DOHH2 (cell line): ENCODE data around the gene KLC4.
A peak's percentile ranks its signal among the peaks of the same experiment; 100 is the strongest.

Experiments used
- H3F3A ChIP-seq: fragments of 200-600 bp; sonication (generic), shearing (Covaris generic); 2 replicates; pipeline ENCODE4 v1.6.0; 2016; ENCODE audit warnings: antibody characterized with exemption, mild to moderate bottlenecking; ENCODE audit not compliant: control insufficient read depth, insufficient read depth
- H3K27ac ChIP-seq: fragments of 200-600 bp; sonication (generic); 2 replicates; pipeline ENCODE4 v1.5.1; 2014; ENCODE audit warnings: low read depth, mild to moderate bottlenecking, low read length, moderate library complexity
- H3K27me3 ChIP-seq: fragments of 200-600 bp; sonication (generic); 2 replicates; pipeline ENCODE4 v1.6.1; 2014; ENCODE audit warnings: mild to moderate bottlenecking, low read length, mixed read lengths; ENCODE audit not compliant: control insufficient read depth
- H3K36me3 ChIP-seq: fragments of 200-600 bp; sonication (generic); 2 replicates; pipeline ENCODE4 v1.6.1; 2014; ENCODE audit warnings: mild to moderate bottlenecking, low read length, moderate library complexity, mixed read lengths; ENCODE audit not compliant: control insufficient read depth
- H3K4me1 ChIP-seq: fragments of 200-600 bp; sonication (generic); 2 replicates; pipeline ENCODE4 v1.6.1; 2014; ENCODE audit warnings: mild to moderate bottlenecking, low read length, mixed read lengths; ENCODE audit not compliant: control insufficient read depth
- H3K4me2 ChIP-seq: fragments of 200-600 bp; sonication (generic); 2 replicates; pipeline ENCODE4 v1.6.0; 2014; ENCODE audit warnings: mild to moderate bottlenecking, low read length, moderate library complexity
- H3K4me3 ChIP-seq: fragments of 200-600 bp; sonication (generic); 2 replicates; pipeline ENCODE4 v1.5.1; 2014; ENCODE audit warnings: mild to moderate bottlenecking, low read length, mixed read lengths
- H3K79me2 ChIP-seq: fragments of 200-600 bp; sonication (generic); 2 replicates; pipeline ENCODE4 v1.6.1; 2014; ENCODE audit warnings: mild to moderate bottlenecking, low read length, mixed read lengths; ENCODE audit not compliant: control insufficient read depth
- H3K9me2 ChIP-seq: fragments of 200-600 bp; sonication (generic); replicated peaks from 2 replicates; pipeline ENCODE4 v1.6.1; 2014; ENCODE audit warnings: mild to moderate bottlenecking, low read length, mixed read lengths; ENCODE audit not compliant: control insufficient read depth
- H3K9me3 ChIP-seq: fragments of 200-600 bp; sonication (generic); 2 replicates; pipeline ENCODE4 v1.6.1; 2014; ENCODE audit warnings: antibody characterized with exemption, low read length, mixed read lengths; ENCODE audit not compliant: control insufficient read depth, insufficient read depth
- H4K20me1 ChIP-seq: fragments of 200-600 bp; sonication (generic); 2 replicates; pipeline ENCODE4 v1.6.0; 2014; ENCODE audit warnings: low read depth, mild to moderate bottlenecking, antibody characterized with exemption, low read length, moderate library complexity; ENCODE audit not compliant: control insufficient read depth, insufficient read depth
- CTCF ChIP-seq: fragments of 200-600 bp; sonication (generic); IDR thresholded peaks from one replicate; pipeline ENCODE4 v1.5.1; 2014; ENCODE audit warnings: antibody characterized with exemption, mild to moderate bottlenecking, low read depth, low read length; ENCODE audit not compliant: poor library complexity, severe bottlenecking
- EZH2phosphoT487 ChIP-seq: fragments of 200-600 bp; sonication (generic); IDR thresholded peaks from 2 replicates; pipeline ENCODE4 v1.6.1; 2017; ENCODE audit warnings: borderline replicate concordance, mild to moderate bottlenecking, antibody characterized with exemption, low read length, moderate library complexity, mixed read lengths

The KLC4 gene

GRCh38 chr6:43054206-43054943 is 5.1 kb upstream of the KLC4 start:
- Histone ChIP-seq H3K36me3 (peaks cover 25% of the 10 kb centered on the region), H3K4me2 (peak overlapping the region; percentile 81), H3K9me3 (no peaks in the 10 kb centered on the region), H3K79me2 (peaks cover 26% of the 10 kb centered on the region), H3K4me1 (peaks cover 25% of the 10 kb centered on the region), H3K27me3 (no peaks in the 10 kb centered on the region), H3K27ac (peak overlapping the region; percentile 33), H3K4me3 (peak overlapping the region; percentile 80), H4K20me1 (no peaks in the 10 kb centered on the region), H3F3A (peaks cover 9% of the 10 kb centered on the region), H3K9me2 (no peaks in the 10 kb centered on the region)
- TF ChIP-seq CTCF: no peak
- TF ChIP-seq EZH2phosphoT487: no peak

- peaks cover 9% of the 10 kb centered on the region for H3F3A ChIP-seq
- no peaks in the 10 kb centered on the region for H4K20me1 ChIP-seq
- H3K79me2 ChIP-seq: peaks cover 26% of the 10 kb centered on the region
- H3K4me2 ChIP-seq: no peak overlapping the region
- H3K27ac ChIP-seq: no peak overlapping the region
- no peaks in the 10 kb centered on the region for H3K9me2 ChIP-seq
- H3K9me3 ChIP-seq: no peaks in the 10 kb centered on the region
- TF ChIP-seq CTCF (no peak), EZH2phosphoT487 (no peak)
- peaks cover 19% of the 10 kb centered on the region for H3K36me3 ChIP-seq
- peaks cover 32% of the 10 kb centered on the region for H3K4me1 ChIP-seq
- H3K27me3 ChIP-seq: no peaks in the 10 kb centered on the region
- no peak overlapping the region for H3K4me3 ChIP-seq
Measured at GRCh38 chr6:43055966-43056365, 3.5 kb upstream of the KLC4 start.

- H3K4me2 ChIP-seq: peak overlapping the region; percentile 90
- peaks cover 19% of the 10 kb centered on the region for H3K36me3 ChIP-seq
- TF ChIP-seq EZH2phosphoT487 (no peak), CTCF (no peak)
- no peaks in the 10 kb centered on the region for H3K27me3 ChIP-seq
- peaks cover 23% of the 10 kb centered on the region for H3K4me1 ChIP-seq
- no peaks in the 10 kb centered on the region for H3K9me2 ChIP-seq
- no peak overlapping the region for H3K27ac ChIP-seq
- no peaks in the 10 kb centered on the region for H4K20me1 ChIP-seq
- no peaks in the 10 kb centered on the region for H3K9me3 ChIP-seq
- H3K79me2 ChIP-seq: peaks cover 18% of the 10 kb centered on the region
- peaks cover 9% of the 10 kb centered on the region for H3F3A ChIP-seq
- peak overlapping the region; percentile 83 for H3K4me3 ChIP-seq
Measured at GRCh38 chr6:43058531-43058930, 900 bp upstream of the KLC4 start.
